HEK293 (cell line): ENCODE measurements around the gene AFF3.

ENCODE experiments used
- CTCF ChIA-PET: fragments of 350-600 bp; formaldehyde crosslinking; extraction: SDS; loops from one replicate; lab custom pipeline; 2021; ENCODE audit warnings: antibody characterized with exemption; lab: Yijun Ruan, JAX
- POLR2A ChIA-PET: fragments of 300-600 bp; formaldehyde crosslinking; extraction: SDS; loops from one replicate; lab custom pipeline; 2020; ENCODE audit warnings: antibody characterized with exemption, inconsistent platforms; lab: Yijun Ruan, JAX
- H3K27ac ChIP-seq: fragments of 200-500 bp; sonication (Bioruptor generic); 2 replicates; pipeline ENCODE4 v1.5.1; 2014; ENCODE audit warnings: low read depth, low read length, control low read depth, inconsistent platforms; ENCODE audit errors: extremely low read depth
- H3K36me3 ChIP-seq, 2 experiments: fragments of 200-500 bp in 1 of 2; sonication (Bioruptor generic) in 1 of 2; 1 replicate in 1 of 2; 2 replicates in 1 of 2; pipeline ENCODE4 v1.5.1; 2014 to 2017; ENCODE audit warnings: inconsistent platforms in 2 of 2, low read length in 2 of 2; ENCODE audit not compliant: control insufficient read depth in 2 of 2, insufficient read depth in 1 of 2
- H3K4me1 ChIP-seq: fragments of 200-500 bp; sonication (Bioruptor generic); 2 replicates; pipeline ENCODE4 v1.5.1; 2014; ENCODE audit warnings: mild to moderate bottlenecking, low read length, inconsistent platforms; ENCODE audit not compliant: control insufficient read depth, insufficient read depth
- H3K4me3 ChIP-seq: 2 replicates; pipeline ENCODE4 v1.5.1; 2011; ENCODE audit warnings: low read depth, mild to moderate bottlenecking, control low read depth, low read length, moderate library complexity
- H3K9me3 ChIP-seq: fragments of 200-500 bp; sonication (Bioruptor generic); 2 replicates; pipeline ENCODE4 v1.5.1; 2014; ENCODE audit warnings: low read depth, low read length, inconsistent platforms; ENCODE audit not compliant: control insufficient read depth, insufficient read depth
- KLF8 ChIP-seq: fragments of 450-650 bp; formaldehyde crosslinking; IDR thresholded peaks from 2 replicates; pipeline ENCODE4 v1.5.1; 2016; ENCODE audit warnings: missing biosample characterization, missing genetic modification characterization
- YY2 ChIP-seq: fragments of 450-650 bp; formaldehyde crosslinking; IDR thresholded peaks from 2 replicates; pipeline ENCODE4 v1.5.1; 2016; ENCODE audit warnings: missing biosample characterization, missing genetic modification characterization
- ZBTB48 ChIP-seq: fragments of 450-650 bp; formaldehyde crosslinking; IDR thresholded peaks from 2 replicates; pipeline ENCODE4 v1.5.1; 2016; ENCODE audit warnings: missing biosample characterization, missing genetic modification characterization
- ZNF140 ChIP-seq: fragments of 450-650 bp; formaldehyde crosslinking; IDR thresholded peaks from 2 replicates; pipeline ENCODE4 v1.5.1; 2016; ENCODE audit warnings: missing biosample characterization, missing genetic modification characterization
- ZNF214 ChIP-seq: fragments of 450-650 bp; formaldehyde crosslinking; IDR thresholded peaks from 2 replicates; pipeline ENCODE4 v1.5.1; 2017; ENCODE audit warnings: missing biosample characterization, mild to moderate bottlenecking, missing genetic modification characterization, borderline replicate concordance
- ZNF221 ChIP-seq: fragments of 450-650 bp; formaldehyde crosslinking; IDR thresholded peaks from 2 replicates; pipeline ENCODE4 v1.5.1; 2017; ENCODE audit warnings: missing biosample characterization, missing genetic modification characterization, borderline replicate concordance
- ZNF555 ChIP-seq: fragments of 450-650 bp; formaldehyde crosslinking; conservative IDR thresholded peaks from 2 replicates; pipeline ENCODE4 v1.5.1; 2017; ENCODE audit warnings: missing biosample characterization, mild to moderate bottlenecking, missing genetic modification characterization, inconsistent platforms
- ZNF571 ChIP-seq: fragments of 450-650 bp; formaldehyde crosslinking; IDR thresholded peaks from 2 replicates; pipeline ENCODE4 v1.5.0; 2017; ENCODE audit warnings: missing biosample characterization, missing genetic modification characterization
- ZNF596 ChIP-seq: fragments of 450-650 bp; IDR thresholded peaks from 2 replicates; pipeline ENCODE4 v1.5.0; 2018; ENCODE audit warnings: missing biosample characterization, mild to moderate bottlenecking, missing genetic modification characterization, moderate library complexity
- ZNF610 ChIP-seq: fragments of 450-650 bp; formaldehyde crosslinking; IDR thresholded peaks from 2 replicates; pipeline ENCODE4 v1.5.1; 2016; ENCODE audit warnings: missing biosample characterization, missing genetic modification characterization, borderline replicate concordance
- ZNF792 ChIP-seq: fragments of 450-650 bp; formaldehyde crosslinking; IDR thresholded peaks from 2 replicates; pipeline ENCODE4 v1.5.1; 2016; ENCODE audit warnings: missing biosample characterization, missing genetic modification characterization
- ZNF830 ChIP-seq: fragments of 450-650 bp; IDR thresholded peaks from 2 replicates; pipeline ENCODE4 v1.5.0; 2018; ENCODE audit warnings: missing biosample characterization, missing genetic modification characterization, low read depth, mild to moderate bottlenecking, moderate library complexity
- ZSCAN23 ChIP-seq: fragments of 450-650 bp; formaldehyde crosslinking; IDR thresholded peaks from 2 replicates; pipeline ENCODE4 v1.5.1; 2016; ENCODE audit warnings: missing biosample characterization, missing genetic modification characterization
- TF ChIP-seq, protein P1 (sequence below): fragments of 450-650 bp; formaldehyde crosslinking; IDR thresholded peaks from 2 replicates; pipeline ENCODE4 v1.5.1; 2016; ENCODE audit warnings: missing biosample characterization, missing genetic modification characterization
- TF ChIP-seq, protein P2 (sequence below): fragments of 450-650 bp; formaldehyde crosslinking; IDR thresholded peaks from 2 replicates; pipeline ENCODE4 v1.5.1; 2016; ENCODE audit warnings: missing biosample characterization, missing genetic modification characterization
- TF ChIP-seq, protein P3 (sequence below): fragments of 450-650 bp; formaldehyde crosslinking; IDR thresholded peaks from 2 replicates; pipeline ENCODE4 v1.5.1; 2016; ENCODE audit warnings: missing biosample characterization, missing genetic modification characterization

Gene AFF3

DNA sequence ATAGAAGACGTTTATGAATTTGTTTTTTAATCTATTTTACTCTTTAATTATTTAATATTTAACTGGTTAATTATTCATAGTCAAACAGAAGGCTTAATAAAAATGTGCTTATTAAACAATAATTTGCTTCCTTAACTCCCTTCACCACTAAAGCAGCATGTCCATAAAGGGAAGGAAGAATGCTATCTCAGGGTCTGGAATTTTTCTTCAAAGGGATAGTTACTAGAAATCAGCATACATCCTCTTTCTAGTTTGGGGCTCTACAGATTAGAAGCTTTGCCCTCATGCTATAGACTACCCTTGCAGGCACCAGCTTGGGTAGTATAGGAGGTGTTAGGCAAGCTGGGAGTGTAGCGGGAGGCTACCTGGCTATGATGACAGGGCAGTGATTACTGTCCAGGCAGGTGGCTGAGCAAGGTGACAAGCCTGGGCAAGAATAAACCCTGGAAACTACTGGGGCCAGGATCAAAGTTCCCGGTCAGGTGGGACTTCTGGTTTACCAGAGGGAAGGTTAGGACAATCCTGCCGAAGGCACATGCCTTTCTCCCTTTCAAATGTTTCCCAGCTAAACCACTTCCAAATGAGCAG, 376.6 kb downstream of the AFF3 start:
- Histone ChIP-seq H3K4me3 (no peak overlapping the region), H3K4me1 (no peaks in the 10 kb centered on the region)
- TF ChIP-seq, protein P1, sequence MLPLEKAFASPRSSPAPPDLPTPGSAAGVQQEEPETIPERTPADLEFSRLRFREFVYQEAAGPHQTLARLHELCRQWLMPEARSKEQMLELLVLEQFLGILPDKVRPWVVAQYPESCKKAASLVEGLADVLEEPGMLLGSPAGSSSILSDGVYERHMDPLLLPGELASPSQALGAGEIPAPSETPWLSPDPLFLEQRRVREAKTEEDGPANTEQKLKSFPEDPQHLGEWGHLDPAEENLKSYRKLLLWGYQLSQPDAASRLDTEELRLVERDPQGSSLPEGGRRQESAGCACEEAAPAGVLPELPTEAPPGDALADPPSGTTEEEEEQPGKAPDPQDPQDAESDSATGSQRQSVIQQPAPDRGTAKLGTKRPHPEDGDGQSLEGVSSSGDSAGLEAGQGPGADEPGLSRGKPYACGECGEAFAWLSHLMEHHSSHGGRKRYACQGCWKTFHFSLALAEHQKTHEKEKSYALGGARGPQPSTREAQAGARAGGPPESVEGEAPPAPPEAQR (tag by site-specific recombination) = no peak
- TF ChIP-seq, all 188 proteins: peak for 0
- ChIA-PET CTCF (no interaction called here), POLR2A (no interaction called here)
- Histone ChIP-seq H3K9me3 (no peaks in the 10 kb centered on the region), H3K36me3 (no peaks in the 10 kb centered on the region), H3K27ac (no peak overlapping the region)

DNA sequence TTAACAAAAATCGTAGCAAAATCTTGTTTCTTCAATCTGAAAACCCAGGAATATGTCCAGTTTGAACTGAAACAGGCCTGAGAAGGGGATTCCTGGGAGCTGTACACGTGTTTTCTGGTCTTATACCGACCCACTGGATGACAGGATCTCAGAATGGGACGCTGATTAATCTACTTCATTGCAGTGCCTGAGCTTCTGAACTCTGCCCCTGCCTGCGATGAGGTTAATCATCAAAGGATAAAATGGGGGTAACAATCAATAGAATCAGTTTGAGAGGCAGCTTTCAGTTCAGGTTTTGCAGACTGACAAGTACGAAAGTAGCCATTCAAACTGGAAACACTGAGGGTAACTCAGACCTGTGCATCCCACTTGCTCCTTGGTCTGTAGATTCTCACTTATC, 378.6 kb downstream of the AFF3 start:
- POLR2A ChIA-PET = no interaction called here
- Histone ChIP-seq H3K27ac (no peak overlapping the region), H3K9me3 (no peaks in the 10 kb centered on the region), H3K4me3 (no peak overlapping the region), H3K4me1 (no peaks in the 10 kb centered on the region), H3K36me3 (no peaks in the 10 kb centered on the region)
- CTCF ChIA-PET = no interaction called here
- TF ChIP-seq ZNF571 (tag by site-specific recombination) = no peak
- no peak for TF ChIP-seq ZNF610 (tag by site-specific recombination)
- TF ChIP-seq ZNF555 (tag by site-specific recombination) = no peak
- no peak for TF ChIP-seq ZSCAN23 (tag by site-specific recombination)
- no peak for TF ChIP-seq YY2 (tag by site-specific recombination)
- no peak for TF ChIP-seq KLF8

DNA sequence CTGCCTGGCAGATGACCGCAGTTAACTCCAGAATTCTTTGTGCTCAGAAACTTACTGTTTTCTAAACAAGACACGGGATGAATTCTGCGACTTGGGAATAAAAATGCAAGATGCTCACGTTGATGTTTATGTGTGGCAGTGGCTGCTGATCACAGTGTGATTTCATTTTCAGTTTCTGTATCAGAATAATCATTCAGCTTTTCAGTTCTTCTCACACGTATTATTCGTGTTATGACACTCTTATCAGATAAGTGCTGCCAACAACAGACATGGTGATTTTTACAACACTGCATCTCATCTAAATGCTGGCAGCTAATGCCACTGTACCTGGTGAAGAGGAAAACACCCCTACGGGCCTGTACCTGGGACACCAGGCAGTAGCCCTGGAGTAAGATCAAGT, 379.7 kb downstream of the AFF3 start:
- CTCF ChIA-PET = interaction anchor here (0.7 kb wide), 2 partner anchors 117 to 191 kb away, joined by 3 read pairs; no protein-coding TSS in a partner anchor
- no peaks in the 10 kb centered on the region for H3K9me3 ChIP-seq
- no peak overlapping the region for H3K4me3 ChIP-seq
- TF ChIP-seq ZNF792 (no peak), ZNF830 (no peak), ZNF214 (tag by site-specific recombination) (no peak), ZNF140 (no peak), ZBTB48 (tag by site-specific recombination) (no peak), ZNF596 (no peak), ZNF221 (no peak)
- TF ChIP-seq, protein P2, sequence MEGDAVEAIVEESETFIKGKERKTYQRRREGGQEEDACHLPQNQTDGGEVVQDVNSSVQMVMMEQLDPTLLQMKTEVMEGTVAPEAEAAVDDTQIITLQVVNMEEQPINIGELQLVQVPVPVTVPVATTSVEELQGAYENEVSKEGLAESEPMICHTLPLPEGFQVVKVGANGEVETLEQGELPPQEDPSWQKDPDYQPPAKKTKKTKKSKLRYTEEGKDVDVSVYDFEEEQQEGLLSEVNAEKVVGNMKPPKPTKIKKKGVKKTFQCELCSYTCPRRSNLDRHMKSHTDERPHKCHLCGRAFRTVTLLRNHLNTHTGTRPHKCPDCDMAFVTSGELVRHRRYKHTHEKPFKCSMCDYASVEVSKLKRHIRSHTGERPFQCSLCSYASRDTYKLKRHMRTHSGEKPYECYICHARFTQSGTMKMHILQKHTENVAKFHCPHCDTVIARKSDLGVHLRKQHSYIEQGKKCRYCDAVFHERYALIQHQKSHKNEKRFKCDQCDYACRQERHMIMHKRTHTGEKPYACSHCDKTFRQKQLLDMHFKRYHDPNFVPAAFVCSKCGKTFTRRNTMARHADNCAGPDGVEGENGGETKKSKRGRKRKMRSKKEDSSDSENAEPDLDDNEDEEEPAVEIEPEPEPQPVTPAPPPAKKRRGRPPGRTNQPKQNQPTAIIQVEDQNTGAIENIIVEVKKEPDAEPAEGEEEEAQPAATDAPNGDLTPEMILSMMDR (tag by site-specific recombination) = no peak
- TF ChIP-seq, protein P3, sequence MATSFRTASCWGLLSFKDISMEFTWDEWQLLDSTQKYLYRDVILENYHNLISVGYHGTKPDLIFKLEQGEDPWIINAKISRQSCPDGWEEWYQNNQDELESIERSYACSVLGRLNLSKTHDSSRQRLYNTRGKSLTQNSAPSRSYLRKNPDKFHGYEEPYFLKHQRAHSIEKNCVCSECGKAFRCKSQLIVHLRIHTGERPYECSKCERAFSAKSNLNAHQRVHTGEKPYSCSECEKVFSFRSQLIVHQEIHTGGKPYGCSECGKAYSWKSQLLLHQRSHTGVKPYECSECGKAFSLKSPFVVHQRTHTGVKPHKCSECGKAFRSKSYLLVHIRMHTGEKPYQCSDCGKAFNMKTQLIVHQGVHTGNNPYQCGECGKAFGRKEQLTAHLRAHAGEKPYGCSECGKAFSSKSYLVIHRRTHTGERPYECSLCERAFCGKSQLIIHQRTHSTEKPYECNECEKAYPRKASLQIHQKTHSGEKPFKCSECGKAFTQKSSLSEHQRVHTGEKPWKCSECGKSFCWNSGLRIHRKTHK (tag by site-specific recombination) = no peak
- POLR2A ChIA-PET = no interaction called here
- no peaks in the 10 kb centered on the region for H3K4me1 ChIP-seq
- H3K36me3 ChIP-seq = no peaks in the 10 kb centered on the region
- H3K27ac ChIP-seq = no peak overlapping the region
